ENCODE measurements around the gene ACTR3.

ACTR3 gene

GRCh38 chr2:113857464-113857863, 32.4 kb upstream of the ACTR3 start:
- H3K36me3 Mint-ChIP-seq (ENCODE audit: low read depth): peaks cover 2% of the 10 kb centered on the region
- H3K4me3 Mint-ChIP-seq: no peak overlapping the region
- H3K27ac Mint-ChIP-seq: no peak overlapping the region
- H3K4me1 Mint-ChIP-seq (ENCODE audit: low read depth): peaks cover 5% of the 10 kb centered on the region
- H3K27me3 Mint-ChIP-seq (ENCODE audit: low read depth): no peaks in the 10 kb centered on the region
- no peak for DNase-seq (ENCODE audit: low spot score)
- no peaks in the 10 kb centered on the region for H3K9me3 Mint-ChIP-seq

DNA sequence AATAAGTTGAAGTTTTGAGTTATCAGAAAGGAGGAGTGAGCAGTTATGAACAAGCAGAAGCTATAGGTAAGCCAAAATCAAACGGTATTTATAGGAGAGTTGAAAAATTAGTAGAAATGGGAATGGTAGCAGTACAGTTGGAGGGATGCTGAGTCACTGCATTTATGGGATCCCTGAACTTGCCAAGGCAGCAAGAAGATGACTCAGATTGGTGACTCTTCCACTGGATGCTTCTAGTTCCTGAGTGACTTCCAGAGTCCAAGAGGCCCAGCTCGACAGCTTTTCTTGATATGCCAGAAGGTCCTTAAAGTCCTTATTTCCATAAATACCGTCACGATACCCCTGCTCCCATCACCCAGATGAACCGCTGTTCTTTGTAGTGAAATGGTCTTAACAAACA, 31.1 kb upstream of the ACTR3 start:
- no peak for DNase-seq (ENCODE audit: low spot score)
- H3K4me3 Mint-ChIP-seq: no peak overlapping the region
- peaks cover 2% of the 10 kb centered on the region for H3K36me3 Mint-ChIP-seq (ENCODE audit: low read depth)
- peaks cover 7% of the 10 kb centered on the region for H3K4me1 Mint-ChIP-seq (ENCODE audit: low read depth)
- no peaks in the 10 kb centered on the region for H3K27me3 Mint-ChIP-seq (ENCODE audit: low read depth)
- no peaks in the 10 kb centered on the region for H3K9me3 Mint-ChIP-seq
- H3K27ac Mint-ChIP-seq: no peak overlapping the region

DNA sequence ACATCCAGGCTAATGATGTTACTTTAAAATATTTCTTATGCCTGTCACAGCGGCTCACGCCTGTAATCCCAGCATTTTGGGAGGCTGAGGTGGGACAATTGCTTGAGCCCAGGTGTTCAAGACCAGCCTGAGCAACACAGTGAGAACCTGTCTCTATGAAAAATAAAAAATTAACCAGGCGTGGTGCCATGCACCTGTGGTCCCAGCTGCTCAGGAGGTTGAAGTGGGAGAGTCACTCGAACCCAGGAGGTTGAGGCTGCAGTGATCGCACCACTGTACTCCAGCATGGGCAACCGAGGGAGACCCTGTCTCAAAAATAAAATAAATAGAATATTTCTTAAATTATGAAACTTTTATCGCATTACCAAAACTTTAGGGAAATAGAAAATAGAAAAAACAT, 28.1 kb upstream of the ACTR3 start:
- Mint-ChIP-seq H3K4me1 (ENCODE audit: low read depth) (peaks cover 7% of the 10 kb centered on the region), H3K4me3 (no peak overlapping the region), H3K36me3 (ENCODE audit: low read depth) (peaks cover 2% of the 10 kb centered on the region), H3K9me3 (no peaks in the 10 kb centered on the region), H3K27me3 (ENCODE audit: low read depth) (no peaks in the 10 kb centered on the region), H3K27ac (no peak overlapping the region)
- no peak for DNase-seq (ENCODE audit: low spot score)

- Mint-ChIP-seq H3K27ac (no peak overlapping the region), H3K4me3 (no peak overlapping the region), H3K4me1 (ENCODE audit: low read depth) (peaks cover 6% of the 10 kb centered on the region), H3K27me3 (ENCODE audit: low read depth) (no peaks in the 10 kb centered on the region), H3K36me3 (ENCODE audit: low read depth) (no peaks in the 10 kb centered on the region), H3K9me3 (no peaks in the 10 kb centered on the region)
- no peak for DNase-seq (ENCODE audit: low spot score)
Measured at GRCh38 chr2:113863144-113863543, 26.7 kb upstream of the ACTR3 start.

DNA sequence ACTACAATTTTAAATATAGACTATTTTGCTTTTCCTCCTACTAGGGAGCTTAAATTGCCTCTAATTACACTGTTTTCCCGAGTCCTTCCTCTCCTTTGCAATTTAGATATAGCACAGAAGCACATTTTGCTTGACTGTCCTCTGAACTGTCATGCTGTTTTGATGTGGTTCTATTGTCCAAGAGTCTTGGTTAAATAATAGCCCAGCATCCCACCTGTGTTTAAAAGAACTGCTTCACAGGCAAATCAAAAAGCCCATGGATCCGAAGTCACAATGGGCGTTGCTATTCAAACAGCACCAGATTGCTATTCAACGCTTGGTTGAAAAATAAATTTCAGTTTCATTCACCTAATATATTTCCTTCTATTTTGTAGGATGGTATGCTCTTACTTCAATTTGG, 22.3 kb upstream of the ACTR3 start:
- H3K4me3 Mint-ChIP-seq: no peak overlapping the region
- H3K9me3 Mint-ChIP-seq: no peaks in the 10 kb centered on the region
- H3K27ac Mint-ChIP-seq: no peak overlapping the region
- H3K4me1 Mint-ChIP-seq (ENCODE audit: low read depth): peaks cover 9% of the 10 kb centered on the region
- H3K27me3 Mint-ChIP-seq (ENCODE audit: low read depth): no peaks in the 10 kb centered on the region
- no peaks in the 10 kb centered on the region for H3K36me3 Mint-ChIP-seq (ENCODE audit: low read depth)
- no peak for DNase-seq (ENCODE audit: low spot score)

- H3K36me3 Mint-ChIP-seq (ENCODE audit: low read depth): peaks cover 7% of the 10 kb centered on the region
- no peaks in the 10 kb centered on the region for H3K9me3 Mint-ChIP-seq
- DNase-seq (ENCODE audit: low spot score): no peak
- no peaks in the 10 kb centered on the region for H3K27me3 Mint-ChIP-seq (ENCODE audit: low read depth)
- H3K4me1 Mint-ChIP-seq (ENCODE audit: low read depth): peaks cover 18% of the 10 kb centered on the region
- no peak overlapping the region for H3K27ac Mint-ChIP-seq
- no peak overlapping the region for H3K4me3 Mint-ChIP-seq
Measured at GRCh38 chr2:113869253-113869652, 20.6 kb upstream of the ACTR3 start.

DNA sequence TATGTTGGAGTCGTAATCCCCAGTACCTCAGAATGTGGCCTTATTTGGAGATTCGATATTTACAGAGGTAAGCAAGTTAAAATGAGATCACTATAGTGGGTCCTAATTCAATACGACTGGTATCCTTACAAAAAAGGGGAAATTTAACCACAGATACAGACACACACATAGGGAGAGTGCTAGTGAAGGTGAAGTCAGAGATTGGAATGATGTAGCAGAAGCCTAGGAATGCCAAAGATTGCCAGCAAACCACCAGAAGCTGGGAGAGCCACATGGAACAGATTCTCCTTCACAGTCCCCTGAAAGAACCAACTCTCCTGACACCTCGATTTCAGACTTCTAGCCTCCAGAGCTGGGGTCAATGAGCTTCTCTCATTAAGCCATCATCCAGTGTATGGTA, 17.7 kb upstream of the ACTR3 start:
- Mint-ChIP-seq H3K9me3 (no peaks in the 10 kb centered on the region), H3K36me3 (ENCODE audit: low read depth) (peaks cover 8% of the 10 kb centered on the region), H3K4me3 (no peak overlapping the region), H3K27ac (no peak overlapping the region), H3K4me1 (ENCODE audit: low read depth) (peaks cover 30% of the 10 kb centered on the region), H3K27me3 (ENCODE audit: low read depth) (no peaks in the 10 kb centered on the region)
- no peak for DNase-seq (ENCODE audit: low spot score)

DNA sequence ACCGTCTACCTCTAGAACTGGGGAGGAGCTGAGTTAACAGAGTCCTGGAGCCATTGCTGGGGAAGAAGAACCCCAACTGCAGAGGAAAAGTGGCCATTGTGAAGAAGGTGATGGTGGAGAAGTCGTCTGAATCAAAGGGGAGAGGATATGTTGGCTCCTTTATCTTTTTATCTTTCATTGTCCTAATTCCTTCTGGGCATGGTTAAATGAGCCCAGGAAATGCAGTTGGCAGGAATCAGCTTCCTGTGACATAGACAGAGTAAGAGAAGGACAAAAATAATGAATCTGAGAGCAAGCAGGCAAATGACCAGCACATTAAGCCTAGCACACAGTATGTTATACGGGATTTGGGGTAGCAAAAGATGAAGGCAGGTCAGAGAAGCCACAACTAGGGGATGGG, 16.0 kb upstream of the ACTR3 start:
- Mint-ChIP-seq H3K36me3 (ENCODE audit: low read depth) (peaks cover 11% of the 10 kb centered on the region), H3K9me3 (no peaks in the 10 kb centered on the region), H3K27ac (no peak overlapping the region)

DNA sequence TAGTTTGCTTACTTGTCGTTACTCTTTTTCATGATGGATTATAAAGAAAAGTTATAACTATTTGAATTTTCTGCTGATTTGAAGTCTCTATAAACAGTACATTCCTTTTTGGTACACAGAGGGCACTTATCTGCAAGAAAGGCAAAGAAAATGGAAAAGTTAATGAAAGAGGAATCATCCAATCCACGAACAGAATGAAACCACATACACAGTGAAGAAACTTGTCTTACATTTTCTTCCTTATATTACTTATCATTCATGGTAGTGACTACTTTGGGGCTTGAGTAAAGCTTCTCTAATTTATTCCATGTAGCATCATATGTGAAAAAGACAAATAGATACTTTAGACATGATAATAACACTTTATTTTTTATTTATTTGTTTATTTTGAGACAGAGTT, 14.8 kb upstream of the ACTR3 start:
- DNase-seq (ENCODE audit: low spot score): no peak
- Mint-ChIP-seq H3K27me3 (ENCODE audit: low read depth) (no peaks in the 10 kb centered on the region), H3K36me3 (ENCODE audit: low read depth) (peaks cover 18% of the 10 kb centered on the region), H3K4me1 (ENCODE audit: low read depth) (peaks cover 49% of the 10 kb centered on the region), H3K4me3 (no peak overlapping the region), H3K9me3 (no peaks in the 10 kb centered on the region), H3K27ac (no peak overlapping the region)

More for the DNA sequence above, 16.0 kb upstream of the ACTR3 start:
- Mint-ChIP-seq H3K4me3 (no peak overlapping the region), H3K27me3 (ENCODE audit: low read depth) (no peaks in the 10 kb centered on the region), H3K4me1 (ENCODE audit: low read depth) (peaks cover 41% of the 10 kb centered on the region)
- DNase-seq (ENCODE audit: low spot score): no peak

GRCh38 chr2:113876503-113877387, 13.1 kb upstream of the ACTR3 start:
- H3K4me1 Mint-ChIP-seq (ENCODE audit: low read depth): peaks cover 53% of the 10 kb centered on the region
- no peaks in the 10 kb centered on the region for H3K27me3 Mint-ChIP-seq (ENCODE audit: low read depth)
- H3K27ac Mint-ChIP-seq: peak overlapping the region; percentile 90
- H3K4me3 Mint-ChIP-seq: peak overlapping the region; percentile 75
- H3K9me3 Mint-ChIP-seq: no peaks in the 10 kb centered on the region
- DNase-seq (ENCODE audit: low spot score): peak; percentile 72
- peaks cover 23% of the 10 kb centered on the region for H3K36me3 Mint-ChIP-seq (ENCODE audit: low read depth)

DNA sequence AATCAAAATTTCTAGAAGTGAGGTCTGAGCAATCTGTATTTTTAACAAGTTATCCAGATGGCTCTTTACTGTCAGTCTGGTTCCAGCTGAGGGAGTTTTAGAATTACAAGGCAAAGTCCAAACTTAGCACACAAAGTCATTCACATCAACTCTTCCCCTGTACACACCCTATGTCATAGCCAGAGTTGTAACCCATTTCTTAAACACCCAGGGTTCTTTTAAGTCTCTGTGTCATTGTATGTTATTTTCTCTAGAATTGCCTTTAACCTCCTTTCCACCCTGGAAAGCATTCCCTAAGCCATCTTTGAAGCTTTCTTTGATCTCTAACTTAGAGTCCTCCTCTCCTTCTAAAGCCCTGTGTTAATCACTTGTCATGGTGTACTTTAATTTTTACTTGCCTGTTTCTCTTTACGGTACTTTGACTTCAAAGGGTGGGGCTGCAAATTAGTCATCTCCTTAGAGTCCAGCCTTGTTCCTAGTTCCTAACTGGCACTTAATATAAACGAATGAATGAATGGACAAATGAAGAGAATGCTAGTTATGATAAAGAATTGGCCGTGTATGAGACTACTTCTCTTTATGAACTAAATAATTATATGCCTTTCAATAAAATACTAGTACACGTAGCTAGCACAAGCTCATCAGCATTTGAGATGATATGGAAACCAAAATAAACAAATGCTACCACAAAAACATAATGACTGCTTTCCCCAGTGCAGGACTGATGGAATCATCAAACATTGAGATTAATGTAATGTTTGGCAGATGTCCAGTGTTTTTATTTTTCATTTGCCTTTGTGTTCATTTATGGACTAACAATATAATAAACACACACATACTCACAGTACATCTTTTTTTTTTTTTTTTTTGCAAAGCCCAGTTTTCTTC, 11.9 kb upstream of the ACTR3 start:
- Mint-ChIP-seq H3K9me3 (no peaks in the 10 kb centered on the region), H3K27me3 (ENCODE audit: low read depth) (no peaks in the 10 kb centered on the region), H3K36me3 (ENCODE audit: low read depth) (peaks cover 29% of the 10 kb centered on the region), H3K27ac (peak overlapping the region; percentile 90), H3K4me1 (ENCODE audit: low read depth) (peaks cover 54% of the 10 kb centered on the region), H3K4me3 (peak overlapping the region; percentile 75)
- no peak for DNase-seq (ENCODE audit: low spot score)

DNA sequence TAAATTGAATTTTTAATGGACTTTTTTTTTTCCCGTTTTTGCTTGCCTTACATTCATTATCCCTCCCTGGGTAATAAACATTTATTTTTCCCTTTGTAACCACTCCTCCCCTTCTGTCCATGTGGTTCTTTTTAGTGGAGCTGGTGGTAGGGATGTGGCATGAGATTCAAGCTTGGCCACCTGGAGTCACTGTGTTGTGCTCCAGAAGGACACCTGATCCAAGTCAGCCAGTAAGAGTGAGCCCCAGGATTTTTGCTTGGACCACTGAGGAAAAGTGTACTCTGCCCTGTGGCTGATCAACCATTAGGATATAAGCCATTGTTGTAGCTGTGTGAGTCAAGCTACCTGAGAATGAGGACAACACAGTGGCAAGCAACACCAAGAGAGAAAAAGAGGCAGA, 11.1 kb upstream of the ACTR3 start:
- DNase-seq (ENCODE audit: low spot score): no peak
- Mint-ChIP-seq H3K9me3 (no peaks in the 10 kb centered on the region), H3K4me1 (ENCODE audit: low read depth) (peaks cover 50% of the 10 kb centered on the region), H3K36me3 (ENCODE audit: low read depth) (peaks cover 27% of the 10 kb centered on the region), H3K4me3 (peak overlapping the region; percentile 18), H3K27ac (peak overlapping the region; percentile 56), H3K27me3 (ENCODE audit: low read depth) (no peaks in the 10 kb centered on the region)

- no peaks in the 10 kb centered on the region for H3K9me3 Mint-ChIP-seq
- H3K4me3 Mint-ChIP-seq: no peak overlapping the region
- no peaks in the 10 kb centered on the region for H3K27me3 Mint-ChIP-seq (ENCODE audit: low read depth)
- H3K4me1 Mint-ChIP-seq (ENCODE audit: low read depth): peaks cover 45% of the 10 kb centered on the region
- H3K36me3 Mint-ChIP-seq (ENCODE audit: low read depth): peaks cover 22% of the 10 kb centered on the region
- DNase-seq (ENCODE audit: low spot score): no peak
- H3K27ac Mint-ChIP-seq: peak overlapping the region; percentile 55
Measured at GRCh38 chr2:113879457-113879856, 10.4 kb upstream of the ACTR3 start.

DNA sequence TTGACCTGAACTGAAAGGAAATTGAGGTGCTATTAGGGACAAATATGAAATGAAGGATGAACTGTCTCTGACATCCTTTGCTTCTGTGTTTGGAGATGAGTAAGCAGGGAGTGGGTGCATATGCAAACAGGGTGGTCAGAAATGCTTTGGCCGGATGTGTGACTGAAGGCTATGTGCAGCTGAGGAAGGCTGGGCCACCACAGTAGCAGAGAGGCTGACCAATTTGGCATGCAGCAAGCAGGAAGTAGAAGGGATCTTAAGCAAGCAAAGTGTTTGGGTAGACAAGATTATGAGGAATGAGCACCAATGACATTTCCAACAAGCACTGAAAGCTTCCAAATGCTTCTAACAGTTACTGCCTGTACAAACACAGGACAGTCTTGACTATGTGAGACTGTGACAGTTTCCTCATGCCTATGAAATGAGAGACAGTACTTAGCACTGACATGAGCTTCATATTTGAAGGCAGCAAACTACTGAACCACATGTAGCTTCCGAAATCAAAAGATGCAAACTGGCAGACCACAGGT, 3.3 kb upstream of the ACTR3 start:
- H3K4me1 Mint-ChIP-seq (ENCODE audit: low read depth): peaks cover 46% of the 10 kb centered on the region
- peak overlapping the region; percentile 99 for H3K4me3 Mint-ChIP-seq
- H3K9me3 Mint-ChIP-seq: no peaks in the 10 kb centered on the region
- no peaks in the 10 kb centered on the region for H3K27me3 Mint-ChIP-seq (ENCODE audit: low read depth)
- H3K27ac Mint-ChIP-seq: peak overlapping the region; percentile 88
- H3K36me3 Mint-ChIP-seq (ENCODE audit: low read depth): peaks cover 33% of the 10 kb centered on the region
- DNase-seq (ENCODE audit: low spot score): peak; percentile 78
